ENCODE results near the gene HIVEP2. TPM values are rescaled to one million over a fixed set of nuclear protein-coding genes. Genes with fewer than 3 reads are reported as not detected.

HIVEP2 gene
- total and polyA plus RNA-seq, 2 donors from 2014 or later = 2.4 to 26.0 TPM

- no peak overlapping the region for H3K9ac ChIP-seq (ENCODE audit: low read length in 3 of 3)
- intact Hi-C loops (cut with DNase I) = loop anchor here (10.0 kb wide), 1 partner anchor 259 kb away; no protein-coding TSS in a partner anchor
- DNase-seq = no peak
Measured at GRCh38 chr6:142953373-142954273, 8.6 kb upstream of the HIVEP2 start.

GRCh38 chr6:142952614-142953013 is 7.6 kb upstream of the HIVEP2 start:
- FAIRE-seq = no peak
- intact Hi-C loops (cut with DNase I) = loop anchor here (10.0 kb wide), 1 partner anchor 258 kb away; no protein-coding TSS in a partner anchor

More at GRCh38 chr6:142953373-142954273, 8.6 kb upstream of the HIVEP2 start:
- no peaks in the 10 kb centered on the region for H3K27me3 ChIP-seq (ENCODE audit: control insufficient read depth, insufficient read depth, low read length)
- FAIRE-seq = no peak
- H3K36me3 ChIP-seq (ENCODE audit: control insufficient read depth in 2 of 3, insufficient read depth in 3 of 3, low read length in 3 of 3) = no peaks in the 10 kb centered on the region
- H3K4me1 ChIP-seq (ENCODE audit: control insufficient read depth in 2 of 3, insufficient read depth in 2 of 3, low read depth in 1 of 3, low read length in 3 of 3) = no peaks in the 10 kb centered on the region
- TF ChIP-seq CTCF (IDR thresholded peaks at IDR 0.05; ENCODE audit: borderline replicate concordance, extremely low read depth, insufficient read depth) = no peak
- no peak overlapping the region for H3K4me3 ChIP-seq (ENCODE audit: low read length in 3 of 3)
- no peaks in the 10 kb centered on the region for H3K9me3 ChIP-seq (ENCODE audit: control insufficient read depth in 2 of 3, insufficient read depth in 1 of 3, low read length in 3 of 3)
- H3K27ac ChIP-seq (ENCODE audit: low read depth in 2 of 2, low read length in 2 of 2) = no peak overlapping the region

GRCh38 chr6:142950291-142950690 is 5.3 kb upstream of the HIVEP2 start:
- H3K36me3 ChIP-seq (ENCODE audit: control insufficient read depth in 2 of 3, insufficient read depth in 3 of 3, low read length in 3 of 3) = no peaks in the 10 kb centered on the region
- H3K4me1 ChIP-seq (ENCODE audit: control insufficient read depth in 2 of 3, insufficient read depth in 2 of 3, low read depth in 1 of 3, low read length in 3 of 3) = no peaks in the 10 kb centered on the region
- no peak for DNase-seq
- H3K4me3 ChIP-seq (ENCODE audit: low read length in 3 of 3) = no peak overlapping the region
- no peaks in the 10 kb centered on the region for H3K9me3 ChIP-seq (ENCODE audit: control insufficient read depth in 2 of 3, insufficient read depth in 1 of 3, low read length in 3 of 3)
- no peak overlapping the region for H3K27ac ChIP-seq (ENCODE audit: low read depth in 2 of 2, low read length in 2 of 2)
- H3K9ac ChIP-seq (ENCODE audit: low read length in 3 of 3) = no peak overlapping the region
- H3K27me3 ChIP-seq (ENCODE audit: control insufficient read depth, insufficient read depth, low read length) = no peaks in the 10 kb centered on the region
- no peak for TF ChIP-seq CTCF (IDR thresholded peaks at IDR 0.05; ENCODE audit: borderline replicate concordance, extremely low read depth, insufficient read depth)
- FAIRE-seq = no peak
- intact Hi-C loops (cut with DNase I) = loop anchor here (10.0 kb wide), 1 partner anchor 255 kb away; no protein-coding TSS in a partner anchor

More at GRCh38 chr6:142952614-142953013, 7.6 kb upstream of the HIVEP2 start:
- no peak for DNase-seq
- no peak for TF ChIP-seq CTCF (IDR thresholded peaks at IDR 0.05; ENCODE audit: borderline replicate concordance, extremely low read depth, insufficient read depth)
- Histone ChIP-seq H3K9ac (ENCODE audit: low read length in 3 of 3) (no peak overlapping the region), H3K4me3 (ENCODE audit: low read length in 3 of 3) (no peak overlapping the region), H3K9me3 (ENCODE audit: control insufficient read depth in 2 of 3, insufficient read depth in 1 of 3, low read length in 3 of 3) (no peaks in the 10 kb centered on the region), H3K4me1 (ENCODE audit: control insufficient read depth in 2 of 3, insufficient read depth in 2 of 3, low read depth in 1 of 3, low read length in 3 of 3) (no peaks in the 10 kb centered on the region), H3K27me3 (ENCODE audit: control insufficient read depth, insufficient read depth, low read length) (no peaks in the 10 kb centered on the region), H3K27ac (ENCODE audit: low read depth in 2 of 2, low read length in 2 of 2) (no peak overlapping the region), H3K36me3 (ENCODE audit: control insufficient read depth in 2 of 3, insufficient read depth in 3 of 3, low read length in 3 of 3) (no peaks in the 10 kb centered on the region)
